Ectodermal cell (in vitro differentiated cells): Measurements from ENCODE around the gene FAM20A.
"Not testable (repeated sequence)": the region's sequence is repeated elsewhere in the genome, so short reads cannot be mapped to it uniquely, and the experiment has no call there.

Experiments
- H3K27ac ChIP-seq: 2 replicates; pipeline ENCODE4 v1.7.0; 2013; ENCODE audit warnings: mild to moderate bottlenecking, low read depth, low read length; ENCODE audit not compliant: insufficient read depth, poor library complexity, severe bottlenecking
- H3K27me3 ChIP-seq: 2 replicates; pipeline ENCODE4 v1.7.0; 2013; ENCODE audit warnings: mild to moderate bottlenecking, low read length; ENCODE audit not compliant: insufficient read depth, control insufficient read depth, poor library complexity, severe bottlenecking
- H3K36me3 ChIP-seq: one replicate; pipeline ENCODE4 v1.7.0; 2013; ENCODE audit warnings: low read length; ENCODE audit not compliant: control insufficient read depth, insufficient read depth
- H3K4me1 ChIP-seq: one replicate; pipeline ENCODE4 v1.7.0; 2013; ENCODE audit warnings: low read length; ENCODE audit not compliant: control insufficient read depth, insufficient read depth
- H3K4me3 ChIP-seq: 2 replicates; pipeline ENCODE4 v1.7.0; 2013; ENCODE audit warnings: low read depth, low read length, control low read depth; ENCODE audit not compliant: insufficient read depth
- H3K9me3 ChIP-seq: 2 replicates; pipeline ENCODE4 v1.7.0; 2013; ENCODE audit warnings: mild to moderate bottlenecking, low read length, moderate library complexity; ENCODE audit not compliant: control insufficient read depth
- WGBS, 2 experiments: methylation state at CpG; one replicate each; pipeline ENCODE4 v1.1.7; 2013; ENCODE audit warnings: missing lambda C conversion rate in 2 of 2; 5-methylcytosine and 5-hydroxymethylcytosine counted together

The FAM20A gene

GRCh38 chr17:68526548-68526947 lies 74.6 kb downstream of the FAM20A start:
- H3K27ac ChIP-seq = no peak overlapping the region
- WGBS, 2 experiments = 85 to 100% methylated on average over 1 to 3 of the region's 3 CpGs
- no peaks in the 10 kb centered on the region for H3K9me3 ChIP-seq
- H3K4me3 ChIP-seq = no peak overlapping the region
- H3K27me3 ChIP-seq = no peaks in the 10 kb centered on the region
- H3K4me1 ChIP-seq = no peaks in the 10 kb centered on the region
- H3K36me3 ChIP-seq = peaks cover 44% of the 10 kb centered on the region

- no peaks in the 10 kb centered on the region for H3K4me1 ChIP-seq
- H3K27me3 ChIP-seq = no peaks in the 10 kb centered on the region
- peaks cover 26% of the 10 kb centered on the region for H3K36me3 ChIP-seq
- H3K27ac ChIP-seq = no peak overlapping the region
- no peak overlapping the region for H3K4me3 ChIP-seq
- H3K9me3 ChIP-seq = no peaks in the 10 kb centered on the region
Observed at GRCh38 chr17:68522266-68522665, 78.9 kb downstream of the FAM20A start.

- H3K4me1 ChIP-seq = no peaks in the 10 kb centered on the region
- no peak overlapping the region for H3K27ac ChIP-seq
- peaks cover 39% of the 10 kb centered on the region for H3K36me3 ChIP-seq
- no peaks in the 10 kb centered on the region for H3K27me3 ChIP-seq
- 100% methylated on average over 1 of the region's 1 CpG for WGBS, 2 experiments
- no peaks in the 10 kb centered on the region for H3K9me3 ChIP-seq
- no peak overlapping the region for H3K4me3 ChIP-seq
Observed at GRCh38 chr17:68519911-68520310, 81.3 kb downstream of the FAM20A start.

- not testable (repeated sequence) for H3K9me3 ChIP-seq, H3K27me3 ChIP-seq, H3K4me3 ChIP-seq, H3K4me1 ChIP-seq, H3K27ac ChIP-seq
- WGBS, 2 experiments = 91 to 95% methylated on average over 3 of the region's 3 CpGs
- H3K36me3 ChIP-seq = peaks cover 41% of the 10 kb centered on the region
Observed at GRCh38 chr17:68519051-68519450, 82.1 kb downstream of the FAM20A start.

GRCh38 chr17:68518063-68518815 lies 82.9 kb downstream of the FAM20A start:
- Histone ChIP-seq H3K9me3 (no peaks in the 10 kb centered on the region), H3K36me3 (peaks cover 34% of the 10 kb centered on the region), H3K4me1 (peaks cover 7% of the 10 kb centered on the region), H3K4me3 (no peak overlapping the region), H3K27ac (no peak overlapping the region), H3K27me3 (no peaks in the 10 kb centered on the region)
- 94 to 97% methylated on average over 9 of the region's 9 CpGs for WGBS, 2 experiments

- H3K4me1 ChIP-seq, H3K27ac ChIP-seq, H3K9me3 ChIP-seq, H3K27me3 ChIP-seq, H3K4me3 ChIP-seq: not testable (repeated sequence)
- WGBS, 2 experiments = 92 to 96% methylated on average over 3 of the region's 3 CpGs
- peaks cover 34% of the 10 kb centered on the region for H3K36me3 ChIP-seq
Observed at GRCh38 chr17:68517605-68518004, 83.6 kb downstream of the FAM20A start.

- 93 to 94% methylated on average over 1 of the region's 1 CpG for WGBS, 2 experiments
- H3K27ac ChIP-seq = no peak overlapping the region
- no peaks in the 10 kb centered on the region for H3K27me3 ChIP-seq
- H3K4me3 ChIP-seq = no peak overlapping the region
- peaks cover 7% of the 10 kb centered on the region for H3K4me1 ChIP-seq
- H3K36me3 ChIP-seq = peaks cover 34% of the 10 kb centered on the region
- no peaks in the 10 kb centered on the region for H3K9me3 ChIP-seq
Observed at GRCh38 chr17:68516732-68517131, 84.4 kb downstream of the FAM20A start.

GRCh38 chr17:68514831-68515635 lies 86.1 kb downstream of the FAM20A start:
- 90 to 92% methylated on average over 15 of the region's 15 CpGs for WGBS, 2 experiments
- Histone ChIP-seq H3K4me3 (no peak overlapping the region), H3K36me3 (peaks cover 34% of the 10 kb centered on the region), H3K9me3 (no peaks in the 10 kb centered on the region), H3K27ac (no peak overlapping the region), H3K4me1 (peaks cover 13% of the 10 kb centered on the region), H3K27me3 (no peaks in the 10 kb centered on the region)

- Histone ChIP-seq H3K27ac (no peak overlapping the region), H3K4me3 (peak overlapping the region; percentile 93), H3K27me3 (no peaks in the 10 kb centered on the region), H3K4me1 (peaks cover 13% of the 10 kb centered on the region), H3K36me3 (peaks cover 34% of the 10 kb centered on the region), H3K9me3 (no peaks in the 10 kb centered on the region)
- WGBS, 2 experiments = 39 to 58% methylated on average over 3 of the region's 3 CpGs
Observed at GRCh38 chr17:68513932-68514331, 87.2 kb downstream of the FAM20A start.

- 0 to 1% methylated on average over 20 of the region's 20 CpGs for WGBS, 2 experiments
- H3K9me3 ChIP-seq = no peaks in the 10 kb centered on the region
- peaks cover 29% of the 10 kb centered on the region for H3K36me3 ChIP-seq
- peak overlapping the region; percentile 93 for H3K4me3 ChIP-seq
- no peaks in the 10 kb centered on the region for H3K27me3 ChIP-seq
- peak overlapping the region; percentile 99 for H3K27ac ChIP-seq
- H3K4me1 ChIP-seq = peaks cover 13% of the 10 kb centered on the region
Observed at GRCh38 chr17:68512960-68513474, 88.2 kb downstream of the FAM20A start.
